ENCODE results near the gene CFAP46.
"Not testable (repeated sequence)": the region's sequence is repeated elsewhere in the genome, so short reads cannot be mapped to it uniquely, and the experiment has no call there.

The CFAP46 gene

GRCh38 chr10:132806561-132807003, 135.8 kb downstream of the CFAP46 start:
- no peak for DNase-seq (ENCODE audit: low read depth)

- DNase-seq (ENCODE audit: low read depth), result no peak
These were observed 136.3 kb downstream of the CFAP46 start for GRCh38 chr10:132806110-132806509.

GRCh38 chr10:132805599-132805998, 136.8 kb downstream of the CFAP46 start:
- no peak for DNase-seq (ENCODE audit: low read depth)

GRCh38 chr10:132804785-132805426, 137.5 kb downstream of the CFAP46 start:
- no peak for DNase-seq (ENCODE audit: low read depth)

- DNase-seq (ENCODE audit: low read depth), result no peak
These were observed 138.1 kb downstream of the CFAP46 start for GRCh38 chr10:132804287-132804686.

- no peak for DNase-seq (ENCODE audit: low read depth)
These were observed 138.8 kb downstream of the CFAP46 start for GRCh38 chr10:132803416-132804210.

GRCh38 chr10:132802694-132803320, 139.6 kb downstream of the CFAP46 start:
- DNase-seq (ENCODE audit: low read depth), result no peak

GRCh38 chr10:132802048-132802447, 140.3 kb downstream of the CFAP46 start:
- DNase-seq (ENCODE audit: low read depth), result no peak

GRCh38 chr10:132799865-132800264, 142.5 kb downstream of the CFAP46 start:
- no peak for DNase-seq (ENCODE audit: low read depth)

GRCh38 chr10:132798876-132799275, 143.5 kb downstream of the CFAP46 start:
- no peak for DNase-seq (ENCODE audit: low read depth)

GRCh38 chr10:132798403-132798802, 144.0 kb downstream of the CFAP46 start:
- no peak for DNase-seq (ENCODE audit: low read depth)

- not testable (repeated sequence) for DNase-seq (ENCODE audit: low read depth)
These were observed 144.4 kb downstream of the CFAP46 start for GRCh38 chr10:132797986-132798385.

GRCh38 chr10:132796846-132797245, 145.5 kb downstream of the CFAP46 start:
- DNase-seq (ENCODE audit: low read depth), result no peak

- no peak for DNase-seq (ENCODE audit: low read depth)
These were observed 148.2 kb downstream of the CFAP46 start for GRCh38 chr10:132793871-132794849.

- DNase-seq (ENCODE audit: low read depth), result no peak
These were observed 149.2 kb downstream of the CFAP46 start for GRCh38 chr10:132793213-132793612.

- no peak for DNase-seq (ENCODE audit: low read depth)
These were observed 149.6 kb downstream of the CFAP46 start for GRCh38 chr10:132792796-132793195.

- not testable (repeated sequence) for DNase-seq (ENCODE audit: low read depth)
These were observed 150.3 kb downstream of the CFAP46 start for GRCh38 chr10:132792099-132792498.

GRCh38 chr10:132790934-132791829, 151.2 kb downstream of the CFAP46 start:
- DNase-seq (ENCODE audit: low read depth), result no peak

- no peak for DNase-seq (ENCODE audit: low read depth)
These were observed 151.9 kb downstream of the CFAP46 start for GRCh38 chr10:132790470-132790869.

- no peak for DNase-seq (ENCODE audit: low read depth)
These were observed 152.7 kb downstream of the CFAP46 start for GRCh38 chr10:132789659-132790148.

- no peak for DNase-seq (ENCODE audit: low read depth)
These were observed 153.5 kb downstream of the CFAP46 start for GRCh38 chr10:132788831-132789219.
